H9 (cell line): Measurements from ENCODE around the gene ATP1A4. TPM values are rescaled to one million over a fixed set of nuclear protein-coding genes. Genes with fewer than 3 reads are reported as not detected.

Experiments used
- DNase-seq: peaks from one replicate; pipeline ENCODE4 v3.0.0-alpha.2; 2017
- H2AFZ ChIP-seq: one replicate; pipeline ENCODE4 v1.6.1; 2013; ENCODE audit warnings: mild to moderate bottlenecking, low read length, control low read depth, moderate library complexity
- H2AK5ac ChIP-seq: 2 replicates; pipeline ENCODE4 v1.6.1; 2013; ENCODE audit warnings: low read length, control low read depth, mixed read lengths; ENCODE audit not compliant: insufficient read length
- H2BK120ac ChIP-seq: one replicate; pipeline ENCODE4 v1.6.1; 2013; ENCODE audit warnings: low read depth, mild to moderate bottlenecking, low read length, control low read depth, inconsistent platforms; ENCODE audit not compliant: poor library complexity, severe bottlenecking
- H2BK12ac ChIP-seq: 2 replicates; pipeline ENCODE4 v1.6.1; 2013; ENCODE audit warnings: low read length, control low read depth, mixed read lengths, low read depth; ENCODE audit not compliant: insufficient read length
- H2BK15ac ChIP-seq: 2 replicates; pipeline ENCODE4 v1.6.1; 2013; ENCODE audit warnings: low read depth, low read length, control low read depth
- H2BK20ac ChIP-seq: one replicate; pipeline ENCODE4 v1.6.1; 2013; ENCODE audit warnings: low read depth, mild to moderate bottlenecking, low read length, control low read depth, inconsistent platforms; ENCODE audit not compliant: poor library complexity, severe bottlenecking
- H2BK5ac ChIP-seq: 2 replicates; pipeline ENCODE4 v1.6.1; 2013; ENCODE audit warnings: low read length, control low read depth, mixed read lengths; ENCODE audit not compliant: insufficient read length
- H3K14ac ChIP-seq: 2 replicates; pipeline ENCODE4 v1.6.1; 2013; ENCODE audit warnings: low read length, control low read depth; ENCODE audit not compliant: insufficient read depth
- H3K18ac ChIP-seq: 2 replicates; pipeline ENCODE4 v1.6.1; 2013; ENCODE audit warnings: low read depth, mild to moderate bottlenecking, mixed read lengths, low read length, control low read depth; ENCODE audit not compliant: insufficient read length
- H3K23ac ChIP-seq: 2 replicates; pipeline ENCODE4 v1.6.1; 2013; ENCODE audit warnings: low read length, control low read depth, mixed read lengths, low read depth; ENCODE audit not compliant: insufficient read length
- H3K23me2 ChIP-seq: 2 replicates; pipeline ENCODE4 v1.6.1; 2013; ENCODE audit warnings: low read depth, mild to moderate bottlenecking, mixed read lengths, low read length, control low read depth; ENCODE audit not compliant: insufficient read length, poor library complexity, severe bottlenecking
- H3K27ac ChIP-seq: 2 replicates; pipeline ENCODE4 v1.5.1; 2013; ENCODE audit warnings: low read length, control low read depth, mixed read lengths, low read depth; ENCODE audit not compliant: insufficient read length
- H3K27me3 ChIP-seq: 2 replicates; pipeline ENCODE4 v1.6.1; 2013; ENCODE audit warnings: low read length, control low read depth, inconsistent platforms; ENCODE audit not compliant: insufficient read depth
- H3K4ac ChIP-seq: 2 replicates; pipeline ENCODE4 v1.6.1; 2013; ENCODE audit warnings: low read depth, mild to moderate bottlenecking, control low read depth, inconsistent platforms, low read length, moderate library complexity
- H3K4me1 ChIP-seq: 2 replicates; pipeline ENCODE4 v1.6.1; 2013; ENCODE audit warnings: low read length, control low read depth, inconsistent platforms; ENCODE audit not compliant: insufficient read depth
- H3K4me2 ChIP-seq: 2 replicates; pipeline ENCODE4 v1.6.1; 2013; ENCODE audit warnings: low read length, control low read depth, mixed read lengths; ENCODE audit not compliant: insufficient read length, insufficient read depth
- H3K56ac ChIP-seq: 2 replicates; pipeline ENCODE4 v1.6.1; 2013; ENCODE audit warnings: low read depth, mild to moderate bottlenecking, mixed read lengths, low read length, control low read depth; ENCODE audit not compliant: insufficient read length
- H3K79me1 ChIP-seq: 2 replicates; pipeline ENCODE4 v1.6.1; 2013; ENCODE audit warnings: low read depth, mild to moderate bottlenecking, moderate library complexity, low read length, control low read depth, inconsistent platforms; ENCODE audit not compliant: insufficient read depth, poor library complexity, severe bottlenecking
- H3K79me2 ChIP-seq: 2 replicates; pipeline ENCODE4 v1.6.1; 2013; ENCODE audit warnings: low read length, control low read depth, inconsistent platforms; ENCODE audit not compliant: insufficient read depth
- H3K9ac ChIP-seq: 2 replicates; pipeline ENCODE4 v1.6.1; 2013; ENCODE audit warnings: low read length, control low read depth, mixed read lengths; ENCODE audit not compliant: insufficient read length; ENCODE audit errors: extremely low read depth
- H3K9me3 ChIP-seq: one replicate; pipeline ENCODE4 v1.6.1; 2013; ENCODE audit warnings: low read depth, low read length, inconsistent platforms; ENCODE audit not compliant: control insufficient read depth
- H3T11ph ChIP-seq: one replicate; pipeline ENCODE4 v1.6.1; 2013; ENCODE audit warnings: mild to moderate bottlenecking, low read length, control low read depth, inconsistent platforms
- H4K20me1 ChIP-seq: one replicate; pipeline ENCODE4 v1.6.1; 2013; ENCODE audit not compliant: control insufficient read depth, insufficient read length, insufficient read depth
- H4K5ac ChIP-seq: 2 replicates; pipeline ENCODE4 v1.6.1; 2013; ENCODE audit warnings: low read depth, mild to moderate bottlenecking, mixed read lengths, low read length, control low read depth; ENCODE audit not compliant: insufficient read length
- H4K8ac ChIP-seq: replicated peaks from 2 replicates; pipeline ENCODE4 v1.6.1; 2013; ENCODE audit warnings: low read length, control low read depth, mixed read lengths, low read depth; ENCODE audit not compliant: insufficient read length
- H4K91ac ChIP-seq: 2 replicates; pipeline ENCODE4 v1.6.1; 2013; ENCODE audit warnings: low read depth, mild to moderate bottlenecking, moderate library complexity, mixed read lengths, low read length, control low read depth; ENCODE audit not compliant: insufficient read length
- H3K27ac Mint-ChIP-seq, 3 experiments: 2 replicates in 2 of 3; 3 replicates in 1 of 3; pipeline ENCODE4 v1.8.0; 2020 to 2021; ENCODE audit warnings: mixed read lengths in 3 of 3, mild to moderate bottlenecking in 1 of 3, moderate library complexity in 1 of 3
- H3K27me3 Mint-ChIP-seq: 2 replicates; pipeline ENCODE4 v1.8.0; 2021; ENCODE audit warnings: low read depth, mild to moderate bottlenecking, moderate library complexity, mixed read lengths
- H3K36me3 Mint-ChIP-seq, 3 experiments: 2 replicates in 2 of 3; 3 replicates in 1 of 3; pipeline ENCODE4 v1.8.0; 2020 to 2021; ENCODE audit warnings: low read depth in 3 of 3, mixed read lengths in 3 of 3; ENCODE audit not compliant: insufficient read depth in 1 of 3
- H3K4me1 Mint-ChIP-seq, 2 experiments: 2 replicates each; pipeline ENCODE4 v1.8.0; 2020; ENCODE audit warnings: mixed read lengths in 2 of 2
- H3K4me3 Mint-ChIP-seq, 2 experiments: 2 replicates in 1 of 2; 3 replicates in 1 of 2; pipeline ENCODE4 v1.8.0; 2020 to 2021; ENCODE audit warnings: mild to moderate bottlenecking in 2 of 2, mixed read lengths in 2 of 2, moderate library complexity in 1 of 2
- H3K9me3 Mint-ChIP-seq, 2 experiments: 2 replicates in 1 of 2; 3 replicates in 1 of 2; pipeline ENCODE4 v1.8.0; 2020; ENCODE audit warnings: mild to moderate bottlenecking in 2 of 2, mixed read lengths in 2 of 2, moderate library complexity in 1 of 2
- CTCF ChIP-seq: fragments of 200-600 bp; sonication (generic); conservative IDR thresholded peaks from 3 replicates; pipeline ENCODE4 v1.8.0; 2021; ENCODE audit warnings: antibody characterized with exemption, mild to moderate bottlenecking
- WGBS: extraction: QIAGEN DNeasy Blood & Tissue Kit; methylation state at CpG from one replicate; pipeline ENCODE4 v1.1.7; 2013; ENCODE audit warnings: missing lambda C conversion rate, low lambda C conversion rate, mixed read lengths; ENCODE audit not compliant: insufficient read length; ENCODE audit errors: extremely low coverage; 5-methylcytosine and 5-hydroxymethylcytosine counted together
- total RNA-seq: library from RNA; stranded (reverse); gene quantifications from 2 replicates; pipeline ENCODE4 v1.2.1, GENCODE V29; 2021

Gene ATP1A4
- total RNA-seq, 1 experiment from 2014 or later = 0.20 TPM

- H3K14ac ChIP-seq = peak overlapping the region; percentile 19; the same call in 1 of the 2 replicates
- no CpG with 5 or more reads among the region's 6 CpGs for WGBS
- H2BK12ac ChIP-seq = no peak overlapping the region
- peaks cover 33 to 49% of the 10 kb centered on the region in 2 experiments for H3K4me1 Mint-ChIP-seq
- no peaks in the 10 kb centered on the region for H4K20me1 ChIP-seq
- H3K4me1 ChIP-seq = peaks cover 2% of the 10 kb centered on the region; the same call in 1 of the 2 replicates
- no peaks in the 10 kb centered on the region; a peak in 1 of 7 replicates for H3K36me3 Mint-ChIP-seq
- no peak overlapping the region for H3K18ac ChIP-seq
- no peak overlapping the region for H4K91ac ChIP-seq
- no peak overlapping the region for H2BK15ac ChIP-seq
- no peak overlapping the region for H2BK20ac ChIP-seq
- no peak overlapping the region for H3K27ac ChIP-seq
- no peaks in the 10 kb centered on the region for H3K79me1 ChIP-seq
- no peak overlapping the region for H2BK120ac ChIP-seq
- H3K4me3 Mint-ChIP-seq = peak overlapping the region in 1 of 2 experiments; percentile 38; a peak in 1 of 5 replicates
- H2BK5ac ChIP-seq = no peak overlapping the region
- no peak overlapping the region for H3T11ph ChIP-seq
- no peak overlapping the region for H2AK5ac ChIP-seq
- H3K27me3 Mint-ChIP-seq = peaks cover 10% of the 10 kb centered on the region
- H3K27ac Mint-ChIP-seq = no peak overlapping the region
- no peaks in the 10 kb centered on the region for H3K27me3 ChIP-seq
- H3K23ac ChIP-seq = no peak overlapping the region
- no peak overlapping the region for H4K8ac ChIP-seq
- no peak overlapping the region for H3K4me2 ChIP-seq
- peaks cover 4% of the 10 kb centered on the region for H3K23me2 ChIP-seq
- no peak for DNase-seq
- no peak for TF ChIP-seq CTCF
- no peak overlapping the region for H2AFZ ChIP-seq
- H3K9me3 ChIP-seq = no peaks in the 10 kb centered on the region
- no peak overlapping the region for H3K9ac ChIP-seq
- H3K56ac ChIP-seq = no peak overlapping the region
- no peaks in the 10 kb centered on the region; a peak in 1 of 5 replicates for H3K9me3 Mint-ChIP-seq
- H4K5ac ChIP-seq = no peak overlapping the region
- H3K4ac ChIP-seq = no peak overlapping the region
- H3K79me2 ChIP-seq = no peaks in the 10 kb centered on the region
These were observed 47.6 kb upstream of the ATP1A4 start for GRCh38 chr1:160103658-160104408.
